Esophagus squamous epithelium (tissue), 4 donors: ENCODE measurements around the gene DOCK1.

Experiments used
- CTCF ChIP-seq, 6 experiments: fragments of 450-650 bp in 4 of 6; fragments of 200-600 bp in 2 of 6; sonication (generic) in 2 of 6; IDR thresholded peaks; one replicate each; pipeline ENCODE4 v1.5.1; 2016 to 2019; ENCODE audit warnings: antibody characterized with exemption in 6 of 6, mild to moderate bottlenecking in 4 of 6, moderate library complexity in 4 of 6
- POLR2A ChIP-seq, 4 donors: fragments of 450-650 bp; IDR thresholded peaks; one replicate each; pipeline ENCODE4 v1.6.1; 2017; ENCODE audit warnings: antibody characterized with exemption in 4 of 4, mild to moderate bottlenecking in 4 of 4, moderate library complexity in 3 of 4

GRCh38 chr10:127149501-127150081 is 244.4 kb downstream of the DOCK1 start:
- no peak for TF ChIP-seq POLR2A (IDR thresholded peaks at IDR 0.05)
- TF ChIP-seq CTCF (IDR thresholded peaks at IDR 0.05): no peak
